Caco-2 (cell line): Measurements from ENCODE around the gene MRPL58. TPM values are rescaled to one million over a fixed set of nuclear protein-coding genes. Genes with fewer than 3 reads are reported as not detected.
A peak's percentile ranks its signal among the peaks of the same experiment; 100 is the strongest.

Source experiments
- BruUV-seq: library from RNA; stranded (reverse); fragments of 400-500 nt; replicated peaks from 2 replicates; lab custom pipeline; 2021; lab: Mats Ljungman, UMichigan
- CTCF ChIA-PET: fragments of 300-600 bp; sonication (Branson Sonifier 250); formaldehyde crosslinking; loops from one replicate; lab custom pipeline; 2022; ENCODE audit warnings: antibody characterized with exemption; lab: Charles Lee
- POLR2A ChIA-PET: fragments of 300-600 bp; sonication (Branson Sonifier 250); formaldehyde crosslinking; loops from one replicate; lab custom pipeline; 2022; ENCODE audit warnings: antibody characterized with exemption; lab: Charles Lee
- DNase-seq, 2 experiments: peaks; one replicate each; pipeline versions ENCODE4 v3.0.0 to v3.0.0-alpha.2; 2020 to 2022
- H3K27me3 ChIP-seq: replicated peaks from 2 replicates; pipeline ENCODE4 v1.6.0; 2011; ENCODE audit warnings: low read length; ENCODE audit not compliant: control insufficient read depth, insufficient read depth
- H3K36me3 ChIP-seq: 2 replicates; pipeline ENCODE4 v1.5.1; 2011; ENCODE audit warnings: low read length; ENCODE audit not compliant: control insufficient read depth, insufficient read depth
- H3K4me1 ChIP-seq: fragments of 250-450 bp; sonication (Bioruptor Pico); 2 replicates; pipeline ENCODE4 v1.5.1; 2020; ENCODE audit warnings: mild to moderate bottlenecking
- H3K4me3 ChIP-seq: 2 replicates; pipeline ENCODE4 v1.5.1; 2011; ENCODE audit warnings: low read depth, mild to moderate bottlenecking, control low read depth, low read length
- H3K9me3 ChIP-seq: fragments of 250-450 bp; sonication (Bioruptor Pico); 2 replicates; pipeline ENCODE4 v1.5.1; 2020; ENCODE audit warnings: mild to moderate bottlenecking, moderate library complexity
- H3K27ac Mint-ChIP-seq: one replicate; pipeline ENCODE4 v1.8.0; 2022; ENCODE audit warnings: mixed read lengths; ENCODE audit not compliant: unreplicated experiment
- H3K27me3 Mint-ChIP-seq: one replicate; pipeline ENCODE4 v1.8.0; 2022; ENCODE audit warnings: mixed read lengths; ENCODE audit not compliant: insufficient read depth, unreplicated experiment
- H3K36me3 Mint-ChIP-seq: one replicate; pipeline ENCODE4 v1.8.0; 2022; ENCODE audit warnings: mild to moderate bottlenecking, mixed read lengths; ENCODE audit not compliant: insufficient read depth, unreplicated experiment
- H3K4me1 Mint-ChIP-seq: one replicate; pipeline ENCODE4 v1.8.0; 2022; ENCODE audit warnings: low read depth, mixed read lengths; ENCODE audit not compliant: unreplicated experiment
- H3K4me3 Mint-ChIP-seq: one replicate; pipeline ENCODE4 v1.8.0; 2022; ENCODE audit warnings: mild to moderate bottlenecking, moderate library complexity, mixed read lengths; ENCODE audit not compliant: unreplicated experiment
- H3K9me3 Mint-ChIP-seq: one replicate; pipeline ENCODE4 v1.8.0; 2022; ENCODE audit warnings: mixed read lengths; ENCODE audit not compliant: unreplicated experiment
- CTCF ChIP-seq, 2 experiments: fragments of 200-600 bp in 1 of 2; IDR thresholded peaks; 1 replicate in 1 of 2; 2 replicates in 1 of 2; pipeline versions ENCODE4 v1.5.1 to v1.8.0; 2011 to 2022; ENCODE audit warnings: antibody characterized with exemption in 1 of 2, control low read depth in 1 of 2, inconsistent platforms in 1 of 2, low read depth in 1 of 2, low read length in 1 of 2, mild to moderate bottlenecking in 1 of 2, moderate library complexity in 1 of 2; ENCODE audit not compliant: insufficient read depth in 1 of 2, severe bottlenecking in 1 of 2, unreplicated experiment in 1 of 2
- intact Hi-C: fragments of 100-400 bp; cut with micrococcal nuclease; formaldehyde crosslinking; loops from one replicate; pipeline ENCODE4 v1.10.0; 2022; ENCODE audit not compliant: unreplicated experiment
- total RNA-seq: library from RNA; stranded (reverse); gene quantifications from 2 replicates; pipeline ENCODE4 v1.2.3, GENCODE V29; 2022

The MRPL58 gene
- total RNA-seq, 1 experiment from 2014 or later, result 61.0 TPM

- no TSS peak for BruUV-seq
- DNase-seq, result peak in 1 of 2 experiments; percentile 46
- Histone ChIP-seq H3K36me3 (no peaks in the 10 kb centered on the region; the same call in 1 of the 2 replicates), H3K4me3 (no peak overlapping the region), H3K4me1 (peaks cover 3% of the 10 kb centered on the region; the same call in 1 of the 2 replicates), H3K27me3 (no peaks in the 10 kb centered on the region), H3K9me3 (no peaks in the 10 kb centered on the region)
- peaks cover 21% of the 10 kb centered on the region for H3K36me3 Mint-ChIP-seq
- H3K4me3 Mint-ChIP-seq, result no peak overlapping the region
- intact Hi-C loops, result loop anchor here (1.0 kb wide), 3 partner anchors 19 to 83 kb away; partner anchors contain the start of genes CDR2L and USH1G
- H3K4me1 Mint-ChIP-seq, result no peaks in the 10 kb centered on the region
- ChIA-PET POLR2A (no interaction called here), CTCF (interaction anchor here (0.6 to 4.4 kb wide), 3 partner anchors 43 to 50 kb away, joined by 3 to 61 read pairs (median 5); no protein-coding TSS in a partner anchor)
- H3K27ac Mint-ChIP-seq, result no peak overlapping the region
- no peaks in the 10 kb centered on the region for H3K9me3 Mint-ChIP-seq
- peak in 1 of 2 experiments; percentile 33 for TF ChIP-seq CTCF (IDR thresholded peaks at IDR 0.05; ENCODE audit: insufficient read depth in 1 of 2, low read depth in 1 of 2, low read length in 1 of 2, severe bottlenecking in 1 of 2, unreplicated experiment in 1 of 2)
- no peaks in the 10 kb centered on the region for H3K27me3 Mint-ChIP-seq
Observed at GRCh38 chr17:75006653-75007052, 5.8 kb upstream of the MRPL58 start.

GRCh38 chr17:75008373-75008772 is 4.1 kb upstream of the MRPL58 start:
- Mint-ChIP-seq H3K27ac (no peak overlapping the region), H3K36me3 (peaks cover 12% of the 10 kb centered on the region), H3K4me1 (peaks cover 10% of the 10 kb centered on the region), H3K4me3 (no peak overlapping the region), H3K9me3 (no peaks in the 10 kb centered on the region), H3K27me3 (no peaks in the 10 kb centered on the region)
- intact Hi-C loops, result no loop called here
- ChIA-PET POLR2A (no interaction called here), CTCF (interaction anchor here (0.8 to 4.4 kb wide), 4 partner anchors 20 to 47 kb away, joined by 4 to 61 read pairs (median 10); partner anchors contain the start of gene CDR2L)
- no peak for DNase-seq
- Histone ChIP-seq H3K36me3 (no peaks in the 10 kb centered on the region; the same call in 1 of the 2 replicates), H3K4me3 (no peak overlapping the region), H3K9me3 (no peaks in the 10 kb centered on the region), H3K27me3 (no peaks in the 10 kb centered on the region), H3K4me1 (peaks cover 3% of the 10 kb centered on the region; the same call in 1 of the 2 replicates)
- no TSS peak for BruUV-seq
- TF ChIP-seq CTCF (IDR thresholded peaks at IDR 0.05; ENCODE audit: insufficient read depth in 1 of 2, low read depth in 1 of 2, low read length in 1 of 2, severe bottlenecking in 1 of 2, unreplicated experiment in 1 of 2), result no peak

- no peaks in the 10 kb centered on the region for H3K9me3 ChIP-seq
- Mint-ChIP-seq H3K27me3 (no peaks in the 10 kb centered on the region), H3K4me3 (no peak overlapping the region), H3K4me1 (peaks cover 18% of the 10 kb centered on the region), H3K27ac (no peak overlapping the region), H3K9me3 (no peaks in the 10 kb centered on the region), H3K36me3 (peaks cover 16% of the 10 kb centered on the region)
- no peak for TF ChIP-seq CTCF (IDR thresholded peaks at IDR 0.05; ENCODE audit: insufficient read depth in 1 of 2, low read depth in 1 of 2, low read length in 1 of 2, severe bottlenecking in 1 of 2, unreplicated experiment in 1 of 2)
- no peaks in the 10 kb centered on the region for H3K27me3 ChIP-seq
- ChIA-PET CTCF (interaction anchor here (0.6 to 4.4 kb wide), 4 partner anchors 21 to 151 kb away, joined by 5 to 61 read pairs (median 10); partner anchors contain the start of gene CDR2L), POLR2A (interaction anchor here (0.6 kb wide), 2 partner anchors 26 to 118 kb away, joined by 3 read pairs; no protein-coding TSS in a partner anchor)
- peaks cover 3% of the 10 kb centered on the region; the same call in 1 of the 2 replicates for H3K4me1 ChIP-seq
- DNase-seq, result no peak
- no peaks in the 10 kb centered on the region for H3K36me3 ChIP-seq
- BruUV-seq, result no TSS peak
- intact Hi-C loops, result no loop called here
- no peak overlapping the region for H3K4me3 ChIP-seq
Observed at GRCh38 chr17:75009139-75009724, 3.2 kb upstream of the MRPL58 start.
